ENCODE results near the gene ABCC5.

GRCh38 chr3:184011937-184012889 is 5.5 kb downstream of the ABCC5 start:
- TF ChIP-seq POLR2AphosphoS5 (IDR thresholded peaks at IDR 0.05; ENCODE audit: borderline replicate concordance, low read depth, low read length): no peak
- TF ChIP-seq EZH2 (IDR thresholded peaks at IDR 0.05): no peak
- TF ChIP-seq FOXP2 (optimal IDR thresholded peaks at IDR 0.05; ENCODE audit: control extremely low read depth, extremely low read length, insufficient read depth): no peak

Measured in SK-N-MC (cell line).